ENCODE results near the gene DHX9. TPM values are rescaled to one million over a fixed set of nuclear protein-coding genes. Genes with fewer than 3 reads are reported as not detected.

Gene DHX9
- polyA plus RNA-seq, 1 experiment = 111 TPM

DNA sequence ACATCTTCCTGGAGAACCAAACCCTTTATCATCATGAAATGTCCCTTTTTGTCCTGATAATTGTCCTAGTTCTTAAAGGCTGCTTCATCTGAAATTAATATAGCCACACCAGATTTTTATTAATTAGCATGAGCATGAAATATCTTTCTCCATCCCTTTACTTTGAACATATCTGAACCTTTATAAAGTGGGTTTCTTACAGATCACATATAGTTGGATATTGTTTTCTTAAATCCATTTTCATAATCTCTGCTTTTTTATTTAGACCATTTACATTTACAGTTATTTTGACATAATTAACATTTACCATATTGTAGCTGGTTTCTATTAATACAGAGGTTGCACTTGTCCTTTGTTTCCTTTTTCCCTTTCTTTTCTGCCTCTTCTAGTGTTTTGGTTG is 96.6 kb downstream of the DHX9 start:
- ChIA-PET CTCF (no interaction called here), POLR2A (no interaction called here)
- no peak for DNase-seq (ENCODE audit: low read depth)
- Histone ChIP-seq H3K36me3 (ENCODE audit: control insufficient read depth, insufficient read depth, low read length) (no peaks in the 10 kb centered on the region), H3K4me3 (ENCODE audit: low read depth, low read length) (no peak overlapping the region), H3K27me3 (ENCODE audit: control insufficient read depth, insufficient read depth, low read length) (no peaks in the 10 kb centered on the region; the same call in 1 of the 2 replicates)
- TF ChIP-seq, protein P1, sequence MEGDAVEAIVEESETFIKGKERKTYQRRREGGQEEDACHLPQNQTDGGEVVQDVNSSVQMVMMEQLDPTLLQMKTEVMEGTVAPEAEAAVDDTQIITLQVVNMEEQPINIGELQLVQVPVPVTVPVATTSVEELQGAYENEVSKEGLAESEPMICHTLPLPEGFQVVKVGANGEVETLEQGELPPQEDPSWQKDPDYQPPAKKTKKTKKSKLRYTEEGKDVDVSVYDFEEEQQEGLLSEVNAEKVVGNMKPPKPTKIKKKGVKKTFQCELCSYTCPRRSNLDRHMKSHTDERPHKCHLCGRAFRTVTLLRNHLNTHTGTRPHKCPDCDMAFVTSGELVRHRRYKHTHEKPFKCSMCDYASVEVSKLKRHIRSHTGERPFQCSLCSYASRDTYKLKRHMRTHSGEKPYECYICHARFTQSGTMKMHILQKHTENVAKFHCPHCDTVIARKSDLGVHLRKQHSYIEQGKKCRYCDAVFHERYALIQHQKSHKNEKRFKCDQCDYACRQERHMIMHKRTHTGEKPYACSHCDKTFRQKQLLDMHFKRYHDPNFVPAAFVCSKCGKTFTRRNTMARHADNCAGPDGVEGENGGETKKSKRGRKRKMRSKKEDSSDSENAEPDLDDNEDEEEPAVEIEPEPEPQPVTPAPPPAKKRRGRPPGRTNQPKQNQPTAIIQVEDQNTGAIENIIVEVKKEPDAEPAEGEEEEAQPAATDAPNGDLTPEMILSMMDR (IDR thresholded peaks at IDR 0.05; ENCODE audit: insufficient read depth, low read depth, low read length) = no peak

Other genes starting within 250 kb of the DHX9 start
- gene RGS16, start 235.0 kb upstream of the DHX9 start, polyA plus RNA-seq (2011; rRNA removed) = 0.23 TPM in 2 replicates
- not detected in 2 replicates for gene RGS8, start 154.8 kb upstream of the DHX9 start, polyA plus RNA-seq (2011; rRNA removed)
- gene NPL, start 49.6 kb upstream of the DHX9 start, polyA plus RNA-seq (2011; rRNA removed) = 1.2 TPM in 2 replicates
- not detected in 2 replicates for gene SHCBP1L, start 113.8 kb downstream of the DHX9 start, polyA plus RNA-seq (2011; rRNA removed)
- gene LAMC1, start 184.1 kb downstream of the DHX9 start, polyA plus RNA-seq (2011; rRNA removed) = 349 and 360 TPM in 2 replicates